Calu3 (cell line): ENCODE data around the gene RUBCN. TPM values are rescaled to one million over a fixed set of nuclear protein-coding genes. Genes with fewer than 3 reads are reported as not detected.

Experiments
- BruUV-seq: library from RNA; stranded (reverse); fragments of 400-500 nt; replicated peaks from 2 replicates; lab custom pipeline; 2021; lab: Mats Ljungman, UMichigan
- CTCF ChIA-PET: fragments of 300-600 bp; sonication (Branson Sonifier 250); formaldehyde crosslinking; loops from one replicate; lab custom pipeline; 2022; ENCODE audit warnings: antibody characterized with exemption; lab: Charles Lee
- DNase-seq: peaks from one replicate; pipeline ENCODE4 v3.0.0; 2022
- H3K27ac Mint-ChIP-seq: one replicate; pipeline ENCODE4 v1.8.0; 2022; ENCODE audit warnings: mixed read lengths; ENCODE audit not compliant: unreplicated experiment
- H3K27me3 Mint-ChIP-seq: one replicate; pipeline ENCODE4 v1.8.0; 2022; ENCODE audit warnings: mixed read lengths; ENCODE audit not compliant: unreplicated experiment
- H3K36me3 Mint-ChIP-seq: one replicate; pipeline ENCODE4 v1.8.0; 2022; ENCODE audit warnings: mild to moderate bottlenecking, moderate library complexity, mixed read lengths; ENCODE audit not compliant: insufficient read depth, unreplicated experiment
- H3K4me1 Mint-ChIP-seq: one replicate; pipeline ENCODE4 v1.8.0; 2022; ENCODE audit warnings: mild to moderate bottlenecking, low read depth, mixed read lengths; ENCODE audit not compliant: unreplicated experiment
- H3K4me3 Mint-ChIP-seq: one replicate; pipeline ENCODE4 v1.8.0; 2022; ENCODE audit warnings: mild to moderate bottlenecking, low read depth, moderate library complexity, mixed read lengths; ENCODE audit not compliant: unreplicated experiment
- H3K9me3 Mint-ChIP-seq: one replicate; pipeline ENCODE4 v1.8.0; 2022; ENCODE audit warnings: low read depth, mixed read lengths; ENCODE audit not compliant: unreplicated experiment
- intact Hi-C: fragments of 100-400 bp; cut with micrococcal nuclease; formaldehyde crosslinking; loops from one replicate; pipeline ENCODE4 v1.10.0; 2022; ENCODE audit not compliant: unreplicated experiment
- total RNA-seq: library from RNA; stranded (reverse); gene quantifications from 2 replicates; pipeline ENCODE4 v1.2.3, GENCODE V29; 2022
- TF ChIP-seq, protein P1 (sequence below): fragments of 200-600 bp; IDR thresholded peaks from one replicate; pipeline ENCODE4 v1.8.0; 2022; ENCODE audit warnings: antibody characterized with exemption; ENCODE audit not compliant: unreplicated experiment

Gene RUBCN
- total RNA-seq, 1 experiment from 2014 or later = 22.9 TPM

DNA sequence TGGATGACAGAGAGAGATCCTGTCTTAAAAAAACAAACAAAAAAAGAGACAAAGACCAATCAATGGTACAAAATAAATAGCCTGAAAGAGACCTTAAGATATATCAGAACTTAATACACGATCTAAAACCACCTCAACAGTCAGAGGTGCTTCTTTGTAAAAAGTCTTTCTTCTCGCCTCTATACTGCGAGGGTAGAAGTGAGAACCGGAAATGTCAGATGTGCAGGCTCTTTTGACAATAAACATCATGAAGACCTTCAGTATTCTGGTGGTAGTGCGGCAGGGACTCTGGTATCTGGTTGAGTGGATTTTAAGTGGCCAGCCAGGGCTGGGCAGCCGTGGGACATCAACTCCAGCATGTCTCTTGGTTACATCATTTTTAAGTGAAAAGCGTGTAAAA, 30.0 kb downstream of the RUBCN start:
- no peaks in the 10 kb centered on the region for H3K27me3 Mint-ChIP-seq
- no TSS peak for BruUV-seq
- no peak overlapping the region for H3K4me3 Mint-ChIP-seq
- H3K4me1 Mint-ChIP-seq = no peaks in the 10 kb centered on the region
- TF ChIP-seq, protein P1, sequence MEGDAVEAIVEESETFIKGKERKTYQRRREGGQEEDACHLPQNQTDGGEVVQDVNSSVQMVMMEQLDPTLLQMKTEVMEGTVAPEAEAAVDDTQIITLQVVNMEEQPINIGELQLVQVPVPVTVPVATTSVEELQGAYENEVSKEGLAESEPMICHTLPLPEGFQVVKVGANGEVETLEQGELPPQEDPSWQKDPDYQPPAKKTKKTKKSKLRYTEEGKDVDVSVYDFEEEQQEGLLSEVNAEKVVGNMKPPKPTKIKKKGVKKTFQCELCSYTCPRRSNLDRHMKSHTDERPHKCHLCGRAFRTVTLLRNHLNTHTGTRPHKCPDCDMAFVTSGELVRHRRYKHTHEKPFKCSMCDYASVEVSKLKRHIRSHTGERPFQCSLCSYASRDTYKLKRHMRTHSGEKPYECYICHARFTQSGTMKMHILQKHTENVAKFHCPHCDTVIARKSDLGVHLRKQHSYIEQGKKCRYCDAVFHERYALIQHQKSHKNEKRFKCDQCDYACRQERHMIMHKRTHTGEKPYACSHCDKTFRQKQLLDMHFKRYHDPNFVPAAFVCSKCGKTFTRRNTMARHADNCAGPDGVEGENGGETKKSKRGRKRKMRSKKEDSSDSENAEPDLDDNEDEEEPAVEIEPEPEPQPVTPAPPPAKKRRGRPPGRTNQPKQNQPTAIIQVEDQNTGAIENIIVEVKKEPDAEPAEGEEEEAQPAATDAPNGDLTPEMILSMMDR = no peak
- no peak overlapping the region for H3K27ac Mint-ChIP-seq
- H3K9me3 Mint-ChIP-seq = no peaks in the 10 kb centered on the region
- H3K36me3 Mint-ChIP-seq = peaks cover 5% of the 10 kb centered on the region
- DNase-seq = no peak
- CTCF ChIA-PET = no interaction called here
- intact Hi-C loops = no loop called here

DNA sequence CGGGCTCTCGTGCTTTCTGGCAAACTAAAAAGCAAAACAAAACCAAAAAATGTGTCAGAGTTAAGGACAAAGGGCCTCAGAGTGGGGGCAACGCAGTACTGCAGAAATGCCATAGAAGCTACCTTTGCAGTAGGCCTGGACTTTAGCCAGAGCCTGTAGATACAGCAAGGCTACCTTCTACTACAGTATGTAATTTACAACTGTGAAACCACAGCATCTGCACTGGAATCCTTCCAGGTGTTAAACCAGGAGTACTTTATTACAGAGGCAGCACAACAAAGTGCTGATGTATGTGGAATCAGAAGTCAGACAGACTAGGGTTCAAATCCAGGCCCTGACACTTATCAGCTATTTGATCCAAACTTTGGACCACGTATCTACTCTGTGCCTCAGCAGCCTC, 34.9 kb downstream of the RUBCN start:
- H3K27ac Mint-ChIP-seq = no peak overlapping the region
- BruUV-seq = no TSS peak
- H3K4me3 Mint-ChIP-seq = no peak overlapping the region
- TF ChIP-seq, protein P1 = no peak
- no peaks in the 10 kb centered on the region for H3K27me3 Mint-ChIP-seq
- H3K9me3 Mint-ChIP-seq = peaks cover 2% of the 10 kb centered on the region
- CTCF ChIA-PET = no interaction called here
- H3K4me1 Mint-ChIP-seq = no peaks in the 10 kb centered on the region
- peaks cover 10% of the 10 kb centered on the region for H3K36me3 Mint-ChIP-seq
- DNase-seq = no peak
- intact Hi-C loops = no loop called here

DNA sequence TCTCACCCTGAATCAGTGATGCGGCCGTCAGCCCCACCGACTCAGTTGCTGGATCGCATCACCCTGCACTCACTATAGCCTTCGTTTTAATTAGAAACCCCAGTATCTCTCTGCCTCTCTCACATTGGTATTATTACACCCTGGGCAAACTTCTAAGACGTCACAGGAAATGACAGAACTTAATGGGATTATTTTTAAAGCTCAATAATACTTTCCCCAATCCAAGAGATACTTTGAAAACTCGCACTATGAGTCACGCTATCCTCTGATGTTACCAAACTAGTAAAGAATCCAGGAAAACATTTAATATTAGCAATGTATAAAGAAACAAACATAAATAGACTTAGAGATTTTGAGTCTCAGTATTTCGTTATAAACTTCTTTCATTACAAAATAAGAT, 36.6 kb downstream of the RUBCN start:
- Mint-ChIP-seq H3K36me3 (peaks cover 6% of the 10 kb centered on the region), H3K4me3 (no peak overlapping the region), H3K4me1 (no peaks in the 10 kb centered on the region), H3K9me3 (peaks cover 2% of the 10 kb centered on the region), H3K27ac (no peak overlapping the region), H3K27me3 (no peaks in the 10 kb centered on the region)
- no peak for DNase-seq
- TF ChIP-seq, protein P1 = no peak
- no TSS peak for BruUV-seq
- CTCF ChIA-PET = no interaction called here
- intact Hi-C loops = no loop called here

DNA sequence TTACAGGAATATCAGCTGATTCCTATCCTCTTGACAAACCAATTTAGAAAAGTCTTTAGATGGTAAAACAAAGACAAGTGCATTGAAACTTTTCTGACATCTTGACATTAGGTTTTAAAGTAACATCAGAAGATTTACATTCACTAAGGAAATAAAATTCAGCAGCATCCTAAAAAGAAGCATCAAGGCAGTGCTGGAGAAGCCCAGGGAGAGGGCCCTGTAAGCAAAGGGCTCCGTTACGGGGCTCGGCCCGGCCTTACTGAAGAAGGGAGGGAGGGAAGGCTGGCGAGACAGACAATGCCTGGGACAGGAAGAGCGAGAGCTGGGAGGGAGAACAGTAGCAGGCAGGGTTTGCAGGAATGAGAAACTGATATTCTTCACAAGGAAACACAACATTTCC, 39.3 kb downstream of the RUBCN start:
- BruUV-seq = no TSS peak
- peaks cover 13% of the 10 kb centered on the region for H3K36me3 Mint-ChIP-seq
- no peak for DNase-seq
- H3K27ac Mint-ChIP-seq = no peak overlapping the region
- intact Hi-C loops = no loop called here
- CTCF ChIA-PET = no interaction called here
- H3K27me3 Mint-ChIP-seq = no peaks in the 10 kb centered on the region
- no peaks in the 10 kb centered on the region for H3K4me1 Mint-ChIP-seq
- TF ChIP-seq, protein P1 = no peak
- peaks cover 2% of the 10 kb centered on the region for H3K9me3 Mint-ChIP-seq
- no peak overlapping the region for H3K4me3 Mint-ChIP-seq
